OCI-M2 (cell line): ENCODE results near the gene EEF2KMT.
"Not testable (repeated sequence)": the region's sequence is repeated elsewhere in the genome, so short reads cannot be mapped to it uniquely, and the experiment has no call there.

Experiments
- DNase-seq: peaks from one replicate; lab custom pipeline; 2025; ENCODE audit not compliant: unreplicated experiment; lab: John Stamatoyannopoulos, UW

Gene EEF2KMT

GRCh38 chr16:5097470-5098220 is at the start of gene EEF2KMT:
EEF2KMT (minus strand) TSS chr16:5097795; CDS start chr16:5097739, 56 bp downstream.
- peak; percentile 96 for DNase-seq

GRCh38 chr16:5144621-5144956 is 47.0 kb upstream of the EEF2KMT start:
- DNase-seq = not testable (repeated sequence)

- no peak for DNase-seq
These were observed 46.4 kb upstream of the EEF2KMT start for GRCh38 chr16:5143761-5144620.

GRCh38 chr16:5140151-5140550 is 42.6 kb upstream of the EEF2KMT start:
- not testable (repeated sequence) for DNase-seq

GRCh38 chr16:5134739-5135452 is 37.3 kb upstream of the EEF2KMT start:
- not testable (repeated sequence) for DNase-seq

- not testable (repeated sequence) for DNase-seq
These were observed 35.5 kb upstream of the EEF2KMT start for GRCh38 chr16:5132915-5133600.

- not testable (repeated sequence) for DNase-seq
These were observed 33.9 kb upstream of the EEF2KMT start for GRCh38 chr16:5131467-5132004.

GRCh38 chr16:5117300-5118087 is 19.9 kb upstream of the EEF2KMT start:
- not testable (repeated sequence) for DNase-seq

- DNase-seq = not testable (repeated sequence)
These were observed 19.2 kb upstream of the EEF2KMT start for GRCh38 chr16:5116780-5117295.

GRCh38 chr16:5110933-5111332 is 13.3 kb upstream of the EEF2KMT start:
- not testable (repeated sequence) for DNase-seq

GRCh38 chr16:5108505-5109158 is 11.0 kb upstream of the EEF2KMT start:
- DNase-seq = no peak

- DNase-seq = not testable (repeated sequence)
These were observed 7.4 kb upstream of the EEF2KMT start for GRCh38 chr16:5105039-5105438.

- not testable (repeated sequence) for DNase-seq
These were observed 5.9 kb upstream of the EEF2KMT start for GRCh38 chr16:5103296-5104032.

GRCh38 chr16:5099174-5099573 is 1.6 kb upstream of the EEF2KMT start:
- not testable (repeated sequence) for DNase-seq

- not testable (repeated sequence) for DNase-seq
These were observed 895 bp upstream of the EEF2KMT start for GRCh38 chr16:5098221-5099159.

GRCh38 chr16:5097061-5097469 is 530 bp downstream of the EEF2KMT start:
- DNase-seq = not testable (repeated sequence)

- DNase-seq = not testable (repeated sequence)
These were observed 1.0 kb downstream of the EEF2KMT start for GRCh38 chr16:5096437-5097060.
